GM23338 (cell line): ENCODE results near the gene PPP1R12C. TPM values are rescaled to one million over a fixed set of nuclear protein-coding genes. Genes with fewer than 3 reads are reported as not detected.

ENCODE experiments used
- ATAC-seq: fragments of 200-7000 bp; cut with Tn5 transposase; 3 replicates; pipeline ENCODE4 v1.9.1; 2020
- DNase-seq: peaks from one replicate; pipeline ENCODE4 v3.0.0-alpha.2; 2015; ENCODE audit warnings: low spot score
- H2AFZ ChIP-seq: fragments of 200-600 bp; sonication (generic); 2 replicates; pipeline ENCODE4 v1.8.0; 2016; ENCODE audit warnings: antibody characterized with exemption, mild to moderate bottlenecking, moderate library complexity
- H3F3A ChIP-seq: fragments of 200-600 bp; sonication (generic); replicated peaks from 2 replicates; pipeline ENCODE4 v1.8.0; 2017; ENCODE audit warnings: antibody characterized with exemption, mixed run types, low read depth
- H3K27ac ChIP-seq: fragments of 200-600 bp; sonication (generic); 2 replicates; pipeline ENCODE4 v1.6.1; 2016; ENCODE audit warnings: low read depth
- H3K27me3 ChIP-seq: fragments of 200-600 bp; sonication (generic); 2 replicates; pipeline ENCODE4 v1.8.0; 2016; ENCODE audit warnings: mild to moderate bottlenecking, mixed run types, moderate library complexity; ENCODE audit not compliant: insufficient read depth
- H3K36me3 ChIP-seq: fragments of 200-600 bp; sonication (generic); 2 replicates; pipeline ENCODE4 v1.8.0; 2016; ENCODE audit warnings: mild to moderate bottlenecking; ENCODE audit not compliant: insufficient read depth
- H3K4me1 ChIP-seq: fragments of 200-600 bp; sonication (generic); 2 replicates; pipeline ENCODE4 v1.8.0; 2016; ENCODE audit warnings: mild to moderate bottlenecking, moderate library complexity; ENCODE audit not compliant: insufficient read depth
- H3K4me2 ChIP-seq: fragments of 200-600 bp; sonication (generic); 2 replicates; pipeline ENCODE4 v1.7.1; 2017; ENCODE audit warnings: mixed run types
- H3K4me3 ChIP-seq: fragments of 200-600 bp; sonication (generic); 2 replicates; pipeline ENCODE4 v1.6.1; 2016; ENCODE audit warnings: mixed run types
- H3K79me2 ChIP-seq: fragments of 200-600 bp; sonication (generic); replicated peaks from 2 replicates; pipeline ENCODE4 v1.8.0; 2017; ENCODE audit warnings: mild to moderate bottlenecking; ENCODE audit not compliant: insufficient read depth
- H3K9me2 ChIP-seq: fragments of 200-600 bp; sonication (generic); 2 replicates; pipeline ENCODE4 v1.8.0; 2017; ENCODE audit not compliant: insufficient read depth
- H4K20me1 ChIP-seq: fragments of 200-600 bp; sonication (generic); replicated peaks from 2 replicates; pipeline ENCODE4 v1.8.0; 2017; ENCODE audit warnings: mild to moderate bottlenecking; ENCODE audit not compliant: insufficient read depth
- H3K27ac Mint-ChIP-seq: 2 replicates; pipeline ENCODE4 v1.8.0; 2020; ENCODE audit warnings: inconsistent platforms, mild to moderate bottlenecking, moderate library complexity, mixed read lengths
- H3K27me3 Mint-ChIP-seq: 3 replicates; pipeline ENCODE4 v1.8.0; 2022; ENCODE audit warnings: low read depth, mild to moderate bottlenecking, moderate library complexity, mixed read lengths, inconsistent platforms; ENCODE audit not compliant: insufficient read depth, poor library complexity
- H3K36me3 Mint-ChIP-seq: 3 replicates; pipeline ENCODE4 v1.8.0; 2021; ENCODE audit warnings: low read depth, mild to moderate bottlenecking, inconsistent platforms, moderate library complexity, mixed read lengths
- H3K4me1 Mint-ChIP-seq: 3 replicates; pipeline ENCODE4 v1.8.0; 2020; ENCODE audit warnings: mild to moderate bottlenecking, inconsistent platforms, mixed read lengths
- H3K4me3 Mint-ChIP-seq: 3 replicates; pipeline ENCODE4 v1.8.0; 2021; ENCODE audit warnings: moderate library complexity, mild to moderate bottlenecking, inconsistent platforms, mixed read lengths
- H3K9me3 Mint-ChIP-seq: 3 replicates; pipeline ENCODE4 v1.8.0; 2020; ENCODE audit warnings: moderate library complexity, mild to moderate bottlenecking, inconsistent platforms, mixed read lengths
- CREB1 ChIP-seq: fragments of 250-450 bp; sonication (Bioruptor Pico); IDR thresholded peaks from 2 replicates; pipeline ENCODE4 v1.5.0; 2020; ENCODE audit warnings: low read depth, mild to moderate bottlenecking, moderate library complexity
- EZH2 ChIP-seq: fragments of 200-600 bp; sonication (generic); IDR thresholded peaks from one replicate; pipeline ENCODE4 v1.8.0; 2017; ENCODE audit warnings: antibody characterized with exemption, mild to moderate bottlenecking, low read depth; ENCODE audit not compliant: unreplicated experiment
- JUNB ChIP-seq: IDR thresholded peaks from one replicate; pipeline ENCODE4 v1.6.1; 2016; ENCODE audit warnings: antibody characterized with exemption; ENCODE audit not compliant: unreplicated experiment
- STAT1 ChIP-seq: IDR thresholded peaks from one replicate; pipeline ENCODE4 v1.6.1; 2016; ENCODE audit warnings: antibody characterized with exemption; ENCODE audit not compliant: unreplicated experiment
- ZNF114 ChIP-seq: fragments of 250-450 bp; sonication (Bioruptor Pico); IDR thresholded peaks from 2 replicates; pipeline ENCODE4 v1.5.0; 2020; ENCODE audit warnings: mild to moderate bottlenecking, moderate library complexity
- polyA plus RNA-seq: library from polyadenylated mRNA; unstranded; fragments of >200 nt; fragmentation: Nextera tagmentation; extraction: Ambion mirVana; gene quantifications from 2 replicates; pipeline ENCODE4 v1.2.1, GENCODE V29; 2016
- total RNA-seq: library from RNA; depleted of rRNA; stranded (reverse); fragments of >200 nt; shearing (Covaris generic); gene quantifications from 2 replicates; pipeline ENCODE4 v1.2.3, GENCODE V29; 2014
- TF ChIP-seq, protein P1 (sequence below): fragments of 250-450 bp; sonication (Bioruptor Pico); IDR thresholded peaks from 2 replicates; pipeline ENCODE4 v1.5.0; 2020; ENCODE audit warnings: mild to moderate bottlenecking, moderate library complexity
- TF ChIP-seq, protein P2 (sequence below): IDR thresholded peaks from 2 replicates; pipeline ENCODE4 v1.6.1; 2016; ENCODE audit warnings: antibody characterized with exemption
- TF ChIP-seq, protein P3 (sequence below), 2 experiments: fragments of 200-600 bp in 1 of 2; sonication (generic) in 1 of 2; conservative IDR thresholded peaks; 2 replicates each; pipeline versions ENCODE4 v1.5.1 to v1.6.1; 2016 to 2017; ENCODE audit warnings: antibody characterized with exemption in 2 of 2, low read depth in 2 of 2, mild to moderate bottlenecking in 2 of 2, moderate library complexity in 1 of 2

The PPP1R12C gene
- total and polyA plus RNA-seq, 2 experiments from 2014 or later: 33.2 to 83.9 TPM

DNA sequence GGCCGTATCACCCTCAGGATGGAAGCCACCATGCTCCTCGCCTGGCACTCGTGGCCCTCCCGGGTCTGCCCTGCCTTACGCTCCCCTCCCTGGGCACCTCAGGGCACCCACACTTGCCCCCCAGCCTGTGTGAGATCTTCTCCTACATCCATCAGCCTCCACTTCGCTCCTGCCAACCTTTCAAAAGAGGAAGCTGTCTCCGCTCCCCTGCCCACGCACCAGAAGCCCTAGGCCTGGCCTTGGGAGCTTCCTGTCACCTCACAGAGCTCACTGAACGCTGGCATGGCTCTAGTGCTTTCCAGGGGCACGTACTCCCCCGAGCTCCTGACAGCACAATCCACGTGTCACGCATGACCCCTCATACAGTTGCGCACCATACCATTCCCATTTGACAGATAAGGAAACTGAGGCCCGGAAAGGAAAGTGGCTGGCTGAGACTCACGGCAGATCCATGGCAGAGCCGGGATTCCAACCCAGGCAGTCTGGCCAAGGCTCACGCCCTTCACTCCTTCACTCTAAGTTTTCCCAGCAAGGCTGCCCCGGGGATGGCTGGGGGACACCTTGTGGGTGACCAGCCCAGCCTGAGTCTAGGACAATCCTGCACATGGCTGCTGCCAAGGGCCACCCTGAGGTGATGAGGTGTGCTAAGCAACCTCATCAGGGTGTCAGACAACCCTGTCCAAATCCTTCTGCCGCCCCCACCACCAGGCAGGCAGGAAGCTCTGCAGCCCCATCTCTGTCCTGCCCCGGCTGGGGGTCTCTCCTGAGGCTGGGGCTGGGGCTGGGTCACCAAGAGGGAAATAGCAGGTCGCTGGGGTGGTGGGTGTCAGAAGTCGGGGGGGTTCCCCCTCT lies 19.3 kb downstream of the PPP1R12C start (continued):
- TF ChIP-seq, protein P1, sequence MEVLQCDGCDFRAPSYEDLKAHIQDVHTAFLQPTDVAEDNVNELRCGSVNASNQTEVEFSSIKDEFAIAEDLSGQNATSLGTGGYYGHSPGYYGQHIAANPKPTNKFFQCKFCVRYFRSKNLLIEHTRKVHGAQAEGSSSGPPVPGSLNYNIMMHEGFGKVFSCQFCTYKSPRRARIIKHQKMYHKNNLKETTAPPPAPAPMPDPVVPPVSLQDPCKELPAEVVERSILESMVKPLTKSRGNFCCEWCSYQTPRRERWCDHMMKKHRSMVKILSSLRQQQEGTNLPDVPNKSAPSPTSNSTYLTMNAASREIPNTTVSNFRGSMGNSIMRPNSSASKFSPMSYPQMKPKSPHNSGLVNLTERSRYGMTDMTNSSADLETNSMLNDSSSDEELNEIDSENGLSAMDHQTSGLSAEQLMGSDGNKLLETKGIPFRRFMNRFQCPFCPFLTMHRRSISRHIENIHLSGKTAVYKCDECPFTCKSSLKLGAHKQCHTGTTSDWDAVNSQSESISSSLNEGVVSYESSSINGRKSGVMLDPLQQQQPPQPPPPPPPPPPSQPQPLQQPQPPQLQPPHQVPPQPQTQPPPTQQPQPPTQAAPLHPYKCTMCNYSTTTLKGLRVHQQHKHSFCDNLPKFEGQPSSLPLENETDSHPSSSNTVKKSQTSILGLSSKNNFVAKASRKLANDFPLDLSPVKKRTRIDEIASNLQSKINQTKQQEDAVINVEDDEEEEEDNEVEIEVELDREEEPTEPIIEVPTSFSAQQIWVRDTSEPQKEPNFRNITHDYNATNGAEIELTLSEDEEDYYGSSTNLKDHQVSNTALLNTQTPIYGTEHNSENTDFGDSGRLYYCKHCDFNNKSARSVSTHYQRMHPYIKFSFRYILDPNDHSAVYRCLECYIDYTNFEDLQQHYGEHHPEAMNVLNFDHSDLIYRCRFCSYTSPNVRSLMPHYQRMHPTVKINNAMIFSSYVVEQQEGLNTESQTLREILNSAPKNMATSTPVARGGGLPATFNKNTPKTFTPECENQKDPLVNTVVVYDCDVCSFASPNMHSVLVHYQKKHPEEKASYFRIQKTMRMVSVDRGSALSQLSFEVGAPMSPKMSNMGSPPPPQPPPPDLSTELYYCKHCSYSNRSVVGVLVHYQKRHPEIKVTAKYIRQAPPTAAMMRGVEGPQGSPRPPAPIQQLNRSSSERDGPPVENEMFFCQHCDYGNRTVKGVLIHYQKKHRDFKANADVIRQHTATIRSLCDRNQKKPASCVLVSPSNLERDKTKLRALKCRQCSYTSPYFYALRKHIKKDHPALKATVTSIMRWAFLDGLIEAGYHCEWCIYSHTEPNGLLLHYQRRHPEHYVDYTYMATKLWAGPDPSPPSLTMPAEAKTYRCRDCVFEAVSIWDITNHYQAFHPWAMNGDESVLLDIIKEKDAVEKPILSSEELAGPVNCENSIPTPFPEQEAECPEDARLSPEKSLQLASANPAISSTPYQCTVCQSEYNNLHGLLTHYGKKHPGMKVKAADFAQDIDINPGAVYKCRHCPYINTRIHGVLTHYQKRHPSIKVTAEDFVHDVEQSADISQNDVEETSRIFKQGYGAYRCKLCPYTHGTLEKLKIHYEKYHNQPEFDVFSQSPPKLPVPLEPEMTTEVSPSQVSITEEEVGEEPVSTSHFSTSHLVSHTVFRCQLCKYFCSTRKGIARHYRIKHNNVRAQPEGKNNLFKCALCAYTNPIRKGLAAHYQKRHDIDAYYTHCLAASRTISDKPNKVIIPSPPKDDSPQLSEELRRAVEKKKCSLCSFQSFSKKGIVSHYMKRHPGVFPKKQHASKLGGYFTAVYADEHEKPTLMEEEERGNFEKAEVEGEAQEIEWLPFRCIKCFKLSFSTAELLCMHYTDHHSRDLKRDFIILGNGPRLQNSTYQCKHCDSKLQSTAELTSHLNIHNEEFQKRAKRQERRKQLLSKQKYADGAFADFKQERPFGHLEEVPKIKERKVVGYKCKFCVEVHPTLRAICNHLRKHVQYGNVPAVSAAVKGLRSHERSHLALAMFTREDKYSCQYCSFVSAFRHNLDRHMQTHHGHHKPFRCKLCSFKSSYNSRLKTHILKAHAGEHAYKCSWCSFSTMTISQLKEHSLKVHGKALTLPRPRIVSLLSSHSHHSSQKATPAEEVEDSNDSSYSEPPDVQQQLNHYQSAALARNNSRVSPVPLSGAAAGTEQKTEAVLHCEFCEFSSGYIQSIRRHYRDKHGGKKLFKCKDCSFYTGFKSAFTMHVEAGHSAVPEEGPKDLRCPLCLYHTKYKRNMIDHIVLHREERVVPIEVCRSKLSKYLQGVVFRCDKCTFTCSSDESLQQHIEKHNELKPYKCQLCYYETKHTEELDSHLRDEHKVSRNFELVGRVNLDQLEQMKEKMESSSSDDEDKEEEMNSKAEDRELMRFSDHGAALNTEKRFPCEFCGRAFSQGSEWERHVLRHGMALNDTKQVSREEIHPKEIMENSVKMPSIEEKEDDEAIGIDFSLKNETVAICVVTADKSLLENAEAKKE: no peak
- TF ChIP-seq STAT1 (no peak), EZH2 (no peak)
- TF ChIP-seq, protein P2, sequence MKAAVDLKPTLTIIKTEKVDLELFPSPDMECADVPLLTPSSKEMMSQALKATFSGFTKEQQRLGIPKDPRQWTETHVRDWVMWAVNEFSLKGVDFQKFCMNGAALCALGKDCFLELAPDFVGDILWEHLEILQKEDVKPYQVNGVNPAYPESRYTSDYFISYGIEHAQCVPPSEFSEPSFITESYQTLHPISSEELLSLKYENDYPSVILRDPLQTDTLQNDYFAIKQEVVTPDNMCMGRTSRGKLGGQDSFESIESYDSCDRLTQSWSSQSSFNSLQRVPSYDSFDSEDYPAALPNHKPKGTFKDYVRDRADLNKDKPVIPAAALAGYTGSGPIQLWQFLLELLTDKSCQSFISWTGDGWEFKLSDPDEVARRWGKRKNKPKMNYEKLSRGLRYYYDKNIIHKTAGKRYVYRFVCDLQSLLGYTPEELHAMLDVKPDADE: no peak

DNA sequence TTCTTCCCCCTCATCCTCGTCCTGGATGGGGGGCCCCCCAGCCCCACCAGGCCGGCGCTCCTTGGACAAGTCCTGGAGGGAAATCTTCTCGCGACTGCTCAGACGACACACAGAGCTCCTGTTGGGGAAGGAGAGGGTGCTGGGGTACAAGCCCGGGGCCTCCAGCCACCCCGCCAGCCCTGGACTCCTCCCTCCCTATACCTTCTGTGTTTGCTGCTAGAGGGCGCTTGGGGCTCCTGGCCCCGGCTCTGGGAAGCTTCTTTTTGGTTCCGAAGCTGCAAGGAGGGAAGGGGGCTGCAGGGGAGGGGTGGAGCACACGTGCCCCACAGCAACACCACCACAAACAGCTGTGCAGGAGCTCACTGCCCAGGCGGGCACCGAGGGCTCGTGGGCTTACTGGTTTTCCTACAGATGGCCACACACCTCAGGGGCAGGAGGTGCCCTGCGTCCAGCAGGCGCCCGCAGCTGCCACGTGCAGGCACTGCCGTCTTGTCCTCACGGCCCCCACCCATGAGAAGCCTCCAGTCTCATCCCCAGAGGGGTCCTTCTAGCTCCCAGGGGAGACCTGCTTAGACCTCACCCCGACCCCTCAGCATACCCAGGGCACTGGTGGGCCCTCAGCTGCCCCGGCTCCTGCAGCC lies 21.3 kb downstream of the PPP1R12C start:
- Mint-ChIP-seq H3K9me3 (no peaks in the 10 kb centered on the region), H3K27me3 (peaks cover 16% of the 10 kb centered on the region), H3K4me1 (peaks cover 19% of the 10 kb centered on the region), H3K36me3 (peaks cover 9% of the 10 kb centered on the region), H3K27ac (no peak overlapping the region), H3K4me3 (no peak overlapping the region)
- Histone ChIP-seq H3K4me1 (peaks cover 14% of the 10 kb centered on the region), H3F3A (peaks cover 8% of the 10 kb centered on the region; the same call in 1 of the 2 replicates), H3K4me2 (no peak overlapping the region), H3K4me3 (no peak overlapping the region), H3K79me2 (no peaks in the 10 kb centered on the region), H4K20me1 (no peaks in the 10 kb centered on the region; the same call in 1 of the 2 replicates), H3K27ac (no peak overlapping the region), H3K9me2 (no peaks in the 10 kb centered on the region), H3K27me3 (no peaks in the 10 kb centered on the region), H2AFZ (no peak overlapping the region), H3K36me3 (no peaks in the 10 kb centered on the region)
- DNase-seq: peak; percentile 67
- peak; percentile 8 for ATAC-seq
- TF ChIP-seq, protein P3, sequence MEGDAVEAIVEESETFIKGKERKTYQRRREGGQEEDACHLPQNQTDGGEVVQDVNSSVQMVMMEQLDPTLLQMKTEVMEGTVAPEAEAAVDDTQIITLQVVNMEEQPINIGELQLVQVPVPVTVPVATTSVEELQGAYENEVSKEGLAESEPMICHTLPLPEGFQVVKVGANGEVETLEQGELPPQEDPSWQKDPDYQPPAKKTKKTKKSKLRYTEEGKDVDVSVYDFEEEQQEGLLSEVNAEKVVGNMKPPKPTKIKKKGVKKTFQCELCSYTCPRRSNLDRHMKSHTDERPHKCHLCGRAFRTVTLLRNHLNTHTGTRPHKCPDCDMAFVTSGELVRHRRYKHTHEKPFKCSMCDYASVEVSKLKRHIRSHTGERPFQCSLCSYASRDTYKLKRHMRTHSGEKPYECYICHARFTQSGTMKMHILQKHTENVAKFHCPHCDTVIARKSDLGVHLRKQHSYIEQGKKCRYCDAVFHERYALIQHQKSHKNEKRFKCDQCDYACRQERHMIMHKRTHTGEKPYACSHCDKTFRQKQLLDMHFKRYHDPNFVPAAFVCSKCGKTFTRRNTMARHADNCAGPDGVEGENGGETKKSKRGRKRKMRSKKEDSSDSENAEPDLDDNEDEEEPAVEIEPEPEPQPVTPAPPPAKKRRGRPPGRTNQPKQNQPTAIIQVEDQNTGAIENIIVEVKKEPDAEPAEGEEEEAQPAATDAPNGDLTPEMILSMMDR (conservative IDR thresholded peaks at IDR 0.05; ENCODE audit: low read depth in 2 of 2): peak in 1 of 2 experiments; percentile 50; a peak in 3 of 4 replicates
- TF ChIP-seq ZNF114 (CRISPR knock-in tag) (no peak), CREB1 (no peak), JUNB (no peak), EZH2 (no peak)
